ENCODE results near the gene KLHL12.

The KLHL12 gene

DNA sequence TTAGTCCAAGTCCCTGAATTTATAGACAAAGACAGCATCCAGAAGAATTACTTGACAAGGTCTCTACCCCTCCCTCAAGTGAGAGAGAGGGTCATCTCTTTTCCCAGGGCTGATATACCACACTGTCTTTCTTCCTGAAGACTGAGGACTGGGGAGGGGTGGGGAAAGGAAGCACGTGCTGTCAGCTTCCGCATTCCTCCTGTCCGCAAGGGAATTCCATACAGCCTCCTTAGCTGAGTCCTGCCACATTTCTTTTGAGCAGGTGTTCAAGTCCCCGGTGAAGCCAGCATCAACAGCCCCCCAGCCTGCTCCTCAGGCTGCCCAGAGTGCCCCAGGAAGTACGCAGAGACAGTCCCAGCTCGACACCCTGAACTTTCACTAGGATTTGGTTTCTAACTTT is 82.1 kb downstream of the KLHL12 start:
- TF ChIP-seq PPARA (CRISPR knock-in tag; IDR thresholded peaks at IDR 0.05; ENCODE audit: borderline replicate concordance) (no peak), ZNF70 (CRISPR knock-in tag; IDR thresholded peaks at IDR 0.05) (no peak), BACH2 (CRISPR knock-in tag; IDR thresholded peaks at IDR 0.05; ENCODE audit: borderline replicate concordance) (no peak)
- no peak for ATAC-seq

- TF ChIP-seq PPARA (CRISPR knock-in tag; IDR thresholded peaks at IDR 0.05; ENCODE audit: borderline replicate concordance), result no peak
- no peak for TF ChIP-seq CSRNP3 (CRISPR knock-in tag; IDR thresholded peaks at IDR 0.05)
- no peak for TF ChIP-seq ZC3H10 (CRISPR knock-in tag; IDR thresholded peaks at IDR 0.05)
- TF ChIP-seq TCF4 (CRISPR knock-in tag; IDR thresholded peaks at IDR 0.05; ENCODE audit: borderline replicate concordance), result no peak
- TF ChIP-seq, protein P1, sequence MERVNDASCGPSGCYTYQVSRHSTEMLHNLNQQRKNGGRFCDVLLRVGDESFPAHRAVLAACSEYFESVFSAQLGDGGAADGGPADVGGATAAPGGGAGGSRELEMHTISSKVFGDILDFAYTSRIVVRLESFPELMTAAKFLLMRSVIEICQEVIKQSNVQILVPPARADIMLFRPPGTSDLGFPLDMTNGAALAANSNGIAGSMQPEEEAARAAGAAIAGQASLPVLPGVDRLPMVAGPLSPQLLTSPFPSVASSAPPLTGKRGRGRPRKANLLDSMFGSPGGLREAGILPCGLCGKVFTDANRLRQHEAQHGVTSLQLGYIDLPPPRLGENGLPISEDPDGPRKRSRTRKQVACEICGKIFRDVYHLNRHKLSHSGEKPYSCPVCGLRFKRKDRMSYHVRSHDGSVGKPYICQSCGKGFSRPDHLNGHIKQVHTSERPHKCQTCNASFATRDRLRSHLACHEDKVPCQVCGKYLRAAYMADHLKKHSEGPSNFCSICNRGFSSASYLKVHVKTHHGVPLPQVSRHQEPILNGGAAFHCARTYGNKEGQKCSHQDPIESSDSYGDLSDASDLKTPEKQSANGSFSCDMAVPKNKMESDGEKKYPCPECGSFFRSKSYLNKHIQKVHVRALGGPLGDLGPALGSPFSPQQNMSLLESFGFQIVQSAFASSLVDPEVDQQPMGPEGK (CRISPR knock-in tag; IDR thresholded peaks at IDR 0.05; ENCODE audit: borderline replicate concordance), result no peak
- TF ChIP-seq SNAI2 (CRISPR knock-in tag; IDR thresholded peaks at IDR 0.05), result no peak
- no peak for TF ChIP-seq CREB5 (CRISPR knock-in tag; IDR thresholded peaks at IDR 0.05; ENCODE audit: low read depth)
- TF ChIP-seq ZNF565 (CRISPR knock-in tag; conservative IDR thresholded peaks at IDR 0.05; ENCODE audit: low read depth), result no peak
- TF ChIP-seq ZFP30 (CRISPR knock-in tag; IDR thresholded peaks at IDR 0.05), result no peak
- TF ChIP-seq ZNF70 (CRISPR knock-in tag; IDR thresholded peaks at IDR 0.05), result no peak
- ATAC-seq, result no peak
These were observed 82.8 kb downstream of the KLHL12 start for GRCh38 chr1:202844259-202844658.

GRCh38 chr1:202843081-202843480 is 84.0 kb downstream of the KLHL12 start:
- no peak for ATAC-seq
- TF ChIP-seq, protein P1 (CRISPR knock-in tag; IDR thresholded peaks at IDR 0.05; ENCODE audit: borderline replicate concordance), result no peak
- TF ChIP-seq OSR1 (CRISPR knock-in tag; IDR thresholded peaks at IDR 0.05), result no peak
- TF ChIP-seq BACH2 (CRISPR knock-in tag; IDR thresholded peaks at IDR 0.05; ENCODE audit: borderline replicate concordance), result no peak
- no peak for TF ChIP-seq ZFP30 (CRISPR knock-in tag; IDR thresholded peaks at IDR 0.05)
- TF ChIP-seq TOX (CRISPR knock-in tag; IDR thresholded peaks at IDR 0.05; ENCODE audit: borderline replicate concordance), result no peak
- TF ChIP-seq, protein P2, sequence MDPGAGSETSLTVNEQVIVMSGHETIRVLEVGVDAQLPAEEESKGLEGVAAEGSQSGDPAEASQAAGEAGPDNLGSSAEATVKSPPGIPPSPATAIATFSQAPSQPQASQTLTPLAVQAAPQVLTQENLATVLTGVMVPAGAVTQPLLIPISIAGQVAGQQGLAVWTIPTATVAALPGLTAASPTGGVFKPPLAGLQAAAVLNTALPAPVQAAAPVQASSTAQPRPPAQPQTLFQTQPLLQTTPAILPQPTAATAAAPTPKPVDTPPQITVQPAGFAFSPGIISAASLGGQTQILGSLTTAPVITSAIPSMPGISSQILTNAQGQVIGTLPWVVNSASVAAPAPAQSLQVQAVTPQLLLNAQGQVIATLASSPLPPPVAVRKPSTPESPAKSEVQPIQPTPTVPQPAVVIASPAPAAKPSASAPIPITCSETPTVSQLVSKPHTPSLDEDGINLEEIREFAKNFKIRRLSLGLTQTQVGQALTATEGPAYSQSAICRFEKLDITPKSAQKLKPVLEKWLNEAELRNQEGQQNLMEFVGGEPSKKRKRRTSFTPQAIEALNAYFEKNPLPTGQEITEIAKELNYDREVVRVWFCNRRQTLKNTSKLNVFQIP (CRISPR knock-in tag; IDR thresholded peaks at IDR 0.05; ENCODE audit: borderline replicate concordance, low read depth), result no peak

Data from SK-N-SH treated with all-trans-retinoic acid at 6 μM for 48 hours (cell line).